GM20000 (cell line): ENCODE measurements around the gene LAMC2.
"Not testable (repeated sequence)": the region's sequence is repeated elsewhere in the genome, so short reads cannot be mapped to it uniquely, and the experiment has no call there.

ENCODE experiments used
- DNase-seq: peaks from one replicate; pipeline ENCODE4 v3.0.0; 2012; ENCODE audit warnings: low spot score
- TF ChIP-seq, protein P1 (sequence below): IDR thresholded peaks from 2 replicates; pipeline ENCODE4 v1.5.1; 2012; ENCODE audit warnings: mild to moderate bottlenecking, control low read depth; ENCODE audit errors: extremely low read depth, missing control alignments

The LAMC2 gene

GRCh38 chr1:183237046-183237445, 51.0 kb downstream of the LAMC2 start:
- TF ChIP-seq, protein P1, sequence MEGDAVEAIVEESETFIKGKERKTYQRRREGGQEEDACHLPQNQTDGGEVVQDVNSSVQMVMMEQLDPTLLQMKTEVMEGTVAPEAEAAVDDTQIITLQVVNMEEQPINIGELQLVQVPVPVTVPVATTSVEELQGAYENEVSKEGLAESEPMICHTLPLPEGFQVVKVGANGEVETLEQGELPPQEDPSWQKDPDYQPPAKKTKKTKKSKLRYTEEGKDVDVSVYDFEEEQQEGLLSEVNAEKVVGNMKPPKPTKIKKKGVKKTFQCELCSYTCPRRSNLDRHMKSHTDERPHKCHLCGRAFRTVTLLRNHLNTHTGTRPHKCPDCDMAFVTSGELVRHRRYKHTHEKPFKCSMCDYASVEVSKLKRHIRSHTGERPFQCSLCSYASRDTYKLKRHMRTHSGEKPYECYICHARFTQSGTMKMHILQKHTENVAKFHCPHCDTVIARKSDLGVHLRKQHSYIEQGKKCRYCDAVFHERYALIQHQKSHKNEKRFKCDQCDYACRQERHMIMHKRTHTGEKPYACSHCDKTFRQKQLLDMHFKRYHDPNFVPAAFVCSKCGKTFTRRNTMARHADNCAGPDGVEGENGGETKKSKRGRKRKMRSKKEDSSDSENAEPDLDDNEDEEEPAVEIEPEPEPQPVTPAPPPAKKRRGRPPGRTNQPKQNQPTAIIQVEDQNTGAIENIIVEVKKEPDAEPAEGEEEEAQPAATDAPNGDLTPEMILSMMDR: no peak
- no peak for DNase-seq

DNA sequence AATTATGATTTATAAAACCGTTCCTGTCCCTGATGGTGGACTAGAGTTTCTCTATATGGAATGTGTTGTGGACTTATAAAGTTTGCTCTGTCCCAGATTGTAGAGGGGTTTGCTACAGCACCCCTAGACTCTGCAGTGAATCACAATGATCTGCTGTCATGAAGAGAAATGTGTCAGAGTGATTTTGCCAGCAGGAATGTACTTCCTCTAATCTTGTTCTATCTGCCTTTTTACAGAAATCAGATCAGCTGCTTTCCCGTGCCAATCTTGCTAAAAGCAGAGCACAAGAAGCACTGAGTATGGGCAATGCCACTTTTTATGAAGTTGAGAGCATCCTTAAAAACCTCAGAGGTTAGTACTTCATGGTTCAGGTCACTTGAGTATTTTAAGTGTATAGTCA, 52.0 kb downstream of the LAMC2 start:
- no peak for DNase-seq

GRCh38 chr1:183239220-183239742, 53.2 kb downstream of the LAMC2 start:
- TF ChIP-seq, protein P1: no peak

More for the DNA sequence above, 52.0 kb downstream of the LAMC2 start:
- TF ChIP-seq, protein P1: no peak

GRCh38 chr1:183239793-183240525, 53.9 kb downstream of the LAMC2 start:
- TF ChIP-seq, protein P1: no peak
- DNase-seq: no peak

More at GRCh38 chr1:183239220-183239742, 53.2 kb downstream of the LAMC2 start:
- DNase-seq: no peak

DNA sequence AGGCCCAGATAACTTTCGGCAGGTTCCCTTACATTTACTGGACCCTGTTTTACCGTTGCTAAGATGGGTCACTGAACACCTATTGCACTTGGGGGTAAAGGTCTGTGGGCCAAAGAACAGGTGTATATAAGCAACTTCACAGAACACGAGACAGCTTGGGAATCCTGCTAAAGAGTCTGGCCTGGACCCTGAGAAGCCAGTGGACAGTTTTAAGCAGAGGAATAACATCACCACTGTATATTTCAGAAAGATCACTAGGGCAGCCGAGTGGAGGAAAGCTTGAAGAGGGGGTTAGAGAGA, 54.4 kb downstream of the LAMC2 start:
- DNase-seq: no peak
- TF ChIP-seq, protein P1: no peak

DNA sequence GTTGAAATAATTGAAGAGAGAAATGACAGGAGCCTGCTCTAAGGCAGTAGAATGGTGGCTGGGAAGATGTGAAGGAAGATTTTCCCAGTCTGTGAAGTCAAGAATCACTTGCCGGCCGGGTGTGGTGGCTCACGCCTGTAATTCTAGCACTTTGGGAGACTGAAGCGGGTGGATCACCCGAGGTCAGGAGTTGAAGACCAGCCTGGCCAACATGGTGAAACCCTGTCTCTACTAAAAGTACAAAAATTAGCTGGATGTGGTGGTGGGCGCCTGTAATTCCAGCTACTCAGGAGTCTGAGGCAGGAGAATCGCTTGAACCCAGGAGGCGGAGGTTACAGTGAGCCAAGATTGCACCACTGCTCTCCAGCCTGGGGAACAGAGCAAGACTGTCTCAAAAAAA, 54.8 kb downstream of the LAMC2 start:
- not testable (repeated sequence) for DNase-seq

DNA sequence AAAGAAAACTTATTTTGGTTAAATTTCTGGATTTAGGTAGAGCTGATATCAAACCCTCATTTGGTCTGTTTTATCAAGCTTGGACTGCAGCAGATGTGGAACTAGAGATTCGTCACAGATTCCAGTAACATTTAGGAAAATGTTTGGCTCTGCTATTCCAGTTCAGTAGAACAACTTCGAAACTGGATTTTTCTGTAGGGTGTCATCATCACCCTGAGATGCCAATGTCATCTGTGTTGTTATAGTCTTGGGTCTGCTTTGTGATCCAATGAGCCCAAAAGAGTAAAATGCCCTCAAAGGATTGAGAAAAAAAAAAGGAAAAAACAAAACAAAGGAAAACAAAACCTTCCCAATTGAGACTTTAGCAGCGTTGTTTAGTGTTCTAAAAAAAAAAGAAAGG, 55.4 kb downstream of the LAMC2 start:
- TF ChIP-seq, protein P1: no peak
- no peak for DNase-seq

DNA sequence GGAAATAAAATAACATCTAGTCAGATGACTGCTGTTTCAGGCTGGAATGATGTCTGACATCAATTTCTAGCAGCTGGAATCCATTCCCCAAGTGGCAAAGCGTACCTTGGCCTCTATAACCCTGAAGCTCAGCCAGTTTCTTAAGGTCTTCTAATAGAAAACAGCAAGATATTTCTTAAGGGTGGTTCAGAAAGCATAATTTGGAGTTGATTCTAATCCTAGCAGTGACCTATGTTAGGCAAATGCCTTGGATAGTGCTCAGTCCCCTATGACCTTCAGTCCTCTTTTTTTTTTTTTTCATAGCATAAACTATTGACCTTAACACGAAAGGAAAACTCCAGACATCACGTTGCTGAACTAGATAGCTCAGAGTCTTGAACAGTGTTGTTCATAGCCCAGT, 56.5 kb downstream of the LAMC2 start:
- TF ChIP-seq, protein P1: no peak
- DNase-seq: no peak
